RKO (cell line): ENCODE measurements around the gene ARHGDIA.
"Not testable (repeated sequence)": the region's sequence is repeated elsewhere in the genome, so short reads cannot be mapped to it uniquely, and the experiment has no call there.

Source experiments
- DNase-seq: peaks from one replicate; pipeline ENCODE4 v3.0.0-alpha.2; 2016; ENCODE audit warnings: low spot score

The ARHGDIA gene

DNA sequence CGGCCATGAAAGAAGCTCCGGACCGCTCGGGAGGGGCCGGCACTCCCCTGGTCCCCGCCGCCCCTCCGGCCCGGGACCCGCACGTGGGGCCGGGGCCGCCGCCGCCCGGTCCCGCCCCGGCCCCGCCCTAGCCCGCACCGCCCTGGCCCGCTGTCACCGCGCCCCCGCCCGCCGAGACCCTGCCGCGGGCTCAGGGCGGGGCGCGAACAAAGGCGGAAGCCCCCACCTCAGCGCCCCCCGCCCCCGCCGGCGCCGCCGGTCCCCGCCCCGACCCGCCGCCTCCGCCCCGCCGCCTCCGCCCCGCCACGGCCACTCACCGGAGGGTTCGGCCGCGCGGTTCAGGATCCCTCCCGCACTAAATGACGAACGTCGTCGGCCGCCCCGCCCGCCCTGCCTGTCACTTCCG lies at the start of gene ARHGDIA:
TSS of gene ARHGDIA (minus strand) at position 357 of the 406 bp plus-strand sequence. CDS start 1,407 bp downstream, outside the sequence.
- no peak for DNase-seq

DNA sequence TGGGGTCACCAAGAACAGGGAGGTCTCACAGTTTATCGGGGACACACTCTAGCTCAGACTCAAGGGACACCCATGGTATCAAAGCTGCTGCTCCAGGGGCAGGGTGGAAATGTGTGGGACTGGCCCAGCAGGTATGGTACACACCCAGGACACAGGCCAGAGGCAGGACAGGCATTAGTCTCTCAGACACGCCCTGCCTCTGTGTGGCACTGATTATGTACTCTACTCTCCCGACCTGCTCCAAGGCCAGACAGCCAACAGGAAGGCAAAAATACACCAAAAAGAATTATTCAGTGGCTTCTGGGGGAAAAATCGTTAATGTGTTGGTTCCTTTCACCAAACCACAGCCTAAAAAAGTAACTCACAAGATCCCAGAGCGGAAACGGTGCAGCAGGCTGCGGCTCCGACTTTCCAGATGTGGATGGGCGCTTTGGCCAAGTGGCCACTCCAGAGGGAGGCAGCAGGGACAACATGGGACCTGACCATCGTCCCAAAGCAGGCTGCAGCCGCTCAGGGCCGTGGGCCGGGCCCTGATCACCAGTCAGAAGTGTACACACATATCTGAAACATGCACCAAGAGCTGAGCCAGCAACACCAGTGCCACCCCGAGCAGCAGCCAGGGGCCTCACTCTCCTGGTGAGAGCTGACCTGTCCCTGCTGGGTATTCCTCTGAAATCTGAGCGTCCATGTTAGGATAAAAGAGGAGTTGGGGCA lies 47.9 kb upstream of the ARHGDIA start:
- no peak for DNase-seq

DNA sequence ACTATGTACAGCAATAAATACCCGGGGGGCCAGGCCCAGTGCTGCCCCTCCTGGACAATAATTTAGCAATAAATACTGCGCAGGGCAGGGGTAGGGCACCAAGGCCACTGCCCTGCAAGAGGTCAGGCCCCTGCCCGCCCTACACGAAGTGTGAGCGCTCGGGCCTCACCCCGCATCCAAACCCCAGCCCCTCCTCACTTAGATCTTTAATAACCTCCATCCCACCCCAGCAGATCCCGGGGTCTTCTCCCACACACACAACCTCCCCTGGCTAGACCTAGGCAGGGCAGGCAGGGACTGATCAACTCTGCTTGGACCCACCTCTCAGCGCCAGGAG lies 47.2 kb upstream of the ARHGDIA start:
- DNase-seq, result not testable (repeated sequence)

DNA sequence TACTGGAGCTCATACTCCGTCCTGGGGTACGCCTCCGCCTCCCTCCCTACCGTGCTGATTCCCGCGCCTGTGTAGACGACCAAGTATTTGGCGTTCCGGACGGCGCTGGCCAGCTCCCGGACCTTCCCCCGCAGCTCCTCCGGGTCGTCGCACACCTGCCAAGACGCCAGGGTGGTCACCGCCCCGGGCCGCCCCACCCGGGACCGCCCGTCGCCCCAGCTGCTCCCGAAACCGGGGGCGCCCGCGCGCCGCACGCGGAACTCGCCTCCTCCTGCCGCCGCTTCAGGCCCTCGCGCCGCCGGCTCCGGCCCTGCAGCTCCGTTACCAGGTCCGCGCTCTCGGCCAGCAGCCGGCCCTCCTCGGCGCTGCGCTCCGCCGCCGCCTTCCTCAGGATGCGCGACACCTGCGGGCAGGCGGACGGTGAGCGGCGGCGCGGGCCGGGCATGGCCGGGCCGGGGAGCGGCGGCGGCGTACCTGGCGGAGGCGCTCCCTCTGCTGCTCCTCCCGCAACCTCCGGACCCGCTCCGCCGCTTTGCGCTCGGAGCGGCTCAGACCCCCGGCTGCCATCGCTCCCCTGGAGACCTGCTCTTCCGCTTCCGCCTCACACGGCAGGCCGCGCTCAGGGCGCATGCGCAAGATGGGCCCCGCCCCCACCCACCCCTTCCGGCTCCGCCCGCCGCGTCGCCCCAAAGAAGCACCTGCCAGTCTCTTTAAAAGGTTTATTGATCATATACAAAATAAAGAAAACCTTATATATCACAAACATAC lies 46.6 kb upstream of the ARHGDIA start, which contains the start of gene SIRT7:
TSS of gene SIRT7 (minus strand) at position 612 of the 768 bp plus-strand sequence. CDS start at position 567, 45 bp downstream.
- peak; percentile 79 for DNase-seq

DNA sequence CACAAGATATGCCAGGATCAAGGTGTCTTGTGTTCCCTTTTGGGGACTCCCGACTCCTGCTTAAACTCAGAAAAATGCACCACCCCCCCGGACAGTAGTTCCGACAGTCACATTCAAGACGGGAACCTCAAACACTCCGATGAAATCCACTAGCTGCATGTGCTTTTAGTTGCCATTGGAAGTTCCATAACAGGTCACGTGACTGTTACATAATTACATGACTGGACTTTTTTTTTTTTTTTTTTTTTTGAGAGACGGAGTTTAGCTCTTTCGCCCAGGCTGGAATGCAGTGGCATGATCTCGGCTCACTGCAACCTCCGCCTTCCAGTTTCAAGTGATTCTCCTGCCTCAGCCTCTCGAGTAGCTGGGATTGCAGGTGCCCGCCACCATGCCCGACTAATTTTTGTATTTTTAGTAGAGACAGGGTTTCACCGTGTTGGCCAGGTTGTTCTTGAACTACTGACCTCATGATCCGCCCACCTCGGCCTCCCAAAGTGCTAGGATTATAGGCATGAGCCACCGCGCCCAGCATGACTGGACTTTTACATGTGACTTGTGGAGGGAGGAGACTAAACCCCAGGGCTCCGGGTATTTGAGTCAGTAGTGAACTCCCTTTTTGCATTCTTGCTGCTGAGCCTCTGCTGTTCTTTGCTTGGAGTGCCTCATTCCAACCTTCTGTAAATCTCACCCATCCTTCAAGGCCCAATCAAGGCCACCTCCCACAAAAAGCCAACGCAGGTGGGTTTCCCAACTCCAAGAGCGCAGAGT lies 45.3 kb upstream of the ARHGDIA start:
- peak; percentile 96 for DNase-seq

DNA sequence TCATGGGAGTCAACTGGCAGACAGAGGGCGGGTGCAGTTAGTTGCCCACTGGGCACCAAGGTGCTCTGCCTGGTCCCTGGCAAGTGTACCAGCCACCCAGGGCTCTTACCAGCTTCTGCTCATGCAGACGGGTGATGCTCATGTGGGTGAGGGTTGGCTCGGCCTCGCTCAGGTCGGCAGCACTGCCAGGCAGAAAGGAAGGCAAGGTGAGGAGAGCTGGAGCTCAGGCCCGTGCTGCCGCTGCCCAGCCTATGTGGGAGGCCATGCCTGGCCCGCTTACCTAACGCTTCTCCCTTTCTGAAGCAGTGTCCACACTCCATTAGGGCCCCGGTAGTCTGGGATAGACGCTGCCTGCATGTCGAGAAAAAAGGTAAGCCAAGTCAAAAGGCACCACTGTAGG lies 44.2 kb upstream of the ARHGDIA start:
- no peak for DNase-seq

DNA sequence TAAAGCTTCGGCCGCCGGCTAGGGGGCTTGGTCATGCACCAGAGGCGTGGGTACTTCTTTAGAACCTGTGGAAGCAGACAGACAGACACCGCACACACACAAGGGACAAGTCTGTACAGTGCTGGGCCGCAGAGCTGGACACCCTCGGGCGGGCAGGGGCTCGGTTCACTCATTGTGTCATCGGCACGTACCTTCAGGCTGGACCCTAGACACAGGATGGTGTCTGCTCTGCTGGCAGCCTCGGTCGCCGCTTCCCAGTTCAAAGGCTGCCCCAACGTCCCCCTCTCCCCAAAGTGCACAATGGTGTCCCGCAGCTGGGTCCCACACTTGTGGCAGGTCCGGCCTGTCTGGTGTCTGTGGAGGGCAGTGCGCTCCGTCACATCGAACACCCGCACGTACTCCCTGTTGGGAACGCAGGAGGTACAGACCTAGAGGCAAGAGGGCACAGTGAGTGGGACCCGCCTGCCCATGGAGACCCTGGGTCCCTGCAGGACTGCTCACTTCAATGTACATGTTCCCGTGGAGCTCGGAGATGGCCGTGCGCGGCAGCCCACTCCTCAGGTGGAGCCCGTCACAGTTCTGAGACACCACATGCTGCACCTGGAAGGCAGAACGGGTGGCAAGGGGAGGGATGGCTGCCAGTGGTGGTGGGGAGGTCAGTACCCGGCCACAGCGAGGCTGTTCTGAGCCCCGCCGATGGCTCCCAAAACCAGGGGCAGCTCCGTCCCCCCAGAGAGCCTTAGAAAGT lies 43.1 kb upstream of the ARHGDIA start:
- no peak for DNase-seq

DNA sequence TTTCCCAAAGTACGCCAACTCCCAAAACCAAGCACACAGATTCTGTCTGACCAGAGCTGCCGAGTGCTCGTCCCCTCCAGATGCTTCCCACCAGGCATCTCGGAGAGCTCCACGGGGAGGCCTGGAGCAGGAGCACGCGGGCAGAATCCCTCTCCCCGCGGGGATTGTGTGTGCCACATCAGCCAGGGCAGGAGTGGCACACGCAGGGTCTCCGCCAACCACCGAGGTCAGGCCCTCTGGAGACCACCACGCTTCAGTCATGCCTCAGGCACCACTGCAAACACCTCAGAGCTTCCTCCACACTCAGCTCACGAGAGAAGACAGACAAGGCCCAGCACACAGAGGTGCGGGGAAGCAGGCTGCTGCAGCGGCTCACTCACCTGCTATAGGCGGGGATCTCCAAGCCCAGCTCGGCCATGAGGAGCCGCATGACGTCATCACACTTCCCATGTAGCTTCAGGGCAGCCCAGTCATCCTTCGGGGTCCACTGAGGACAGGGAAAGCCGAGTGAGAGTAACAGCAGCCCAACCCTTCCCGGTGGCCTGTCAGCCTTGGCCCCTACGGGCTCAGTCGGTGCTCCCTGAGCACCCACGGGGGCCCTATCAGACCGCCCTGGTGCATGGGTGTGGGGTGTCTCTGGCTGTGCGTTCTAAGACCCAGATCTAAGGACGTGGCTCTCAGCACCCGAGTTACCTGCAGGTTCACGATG lies 42.4 kb upstream of the ARHGDIA start:
- DNase-seq, result no peak

DNA sequence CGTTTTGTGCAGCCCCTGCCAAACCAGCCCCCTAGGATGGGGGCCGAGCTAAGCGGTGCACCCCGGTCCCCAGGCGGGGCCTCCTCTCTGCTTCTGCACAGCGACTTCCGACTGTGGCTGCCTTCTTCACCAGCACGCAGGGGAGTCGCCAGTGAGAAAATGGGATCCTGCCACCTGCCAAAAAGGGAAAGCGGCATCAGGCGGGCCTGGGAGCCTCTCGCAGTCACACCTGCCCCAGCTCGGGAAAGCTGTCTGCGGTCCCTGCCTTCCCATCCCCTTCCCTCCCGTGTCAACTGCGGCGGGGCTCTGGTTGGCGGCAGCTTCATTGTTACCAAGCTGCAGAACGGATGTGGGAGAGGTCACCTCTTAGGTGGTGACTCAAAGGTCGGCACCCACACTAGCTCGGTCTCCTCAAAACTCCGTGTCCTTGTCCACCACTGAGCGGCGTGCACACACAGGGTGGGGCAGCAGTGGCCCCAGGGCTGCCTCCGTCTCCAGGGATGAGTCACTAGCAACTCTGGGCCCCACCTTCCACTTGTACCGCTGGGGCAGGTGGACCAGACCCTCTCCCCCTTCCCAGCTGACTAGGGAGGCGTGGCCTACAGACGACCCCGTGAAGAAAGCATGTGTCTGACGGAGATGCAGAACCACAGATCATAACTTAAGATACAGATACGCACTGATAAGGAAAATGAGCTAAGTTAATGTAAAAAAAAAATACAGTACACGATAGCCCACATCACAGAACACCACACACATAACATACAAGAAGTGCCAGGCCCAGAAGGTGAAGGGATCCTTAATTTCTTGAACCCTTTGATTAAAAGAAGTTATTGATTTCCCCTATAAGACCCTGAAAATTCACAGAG lies 41.5 kb upstream of the ARHGDIA start:
- no peak for DNase-seq

DNA sequence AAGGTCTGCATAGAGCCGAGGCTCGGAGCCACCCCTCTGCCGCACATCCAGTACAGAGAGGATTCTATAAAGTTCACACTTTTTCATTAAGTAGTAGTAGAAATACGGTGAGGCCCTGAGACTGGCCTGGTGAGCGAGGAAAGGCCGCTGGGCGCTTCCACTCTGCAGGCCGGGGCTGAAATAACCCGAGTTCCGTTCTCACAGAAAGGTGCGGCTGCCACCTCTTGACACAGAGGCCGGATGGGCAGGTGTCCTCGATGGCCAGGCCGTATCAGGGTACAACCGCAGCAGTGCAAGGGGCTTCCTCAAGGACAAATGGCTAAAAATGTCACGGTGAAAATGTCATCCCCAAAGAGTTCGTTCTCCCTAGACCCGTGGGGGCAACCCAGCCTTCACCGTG lies 40.8 kb upstream of the ARHGDIA start:
- no peak for DNase-seq

DNA sequence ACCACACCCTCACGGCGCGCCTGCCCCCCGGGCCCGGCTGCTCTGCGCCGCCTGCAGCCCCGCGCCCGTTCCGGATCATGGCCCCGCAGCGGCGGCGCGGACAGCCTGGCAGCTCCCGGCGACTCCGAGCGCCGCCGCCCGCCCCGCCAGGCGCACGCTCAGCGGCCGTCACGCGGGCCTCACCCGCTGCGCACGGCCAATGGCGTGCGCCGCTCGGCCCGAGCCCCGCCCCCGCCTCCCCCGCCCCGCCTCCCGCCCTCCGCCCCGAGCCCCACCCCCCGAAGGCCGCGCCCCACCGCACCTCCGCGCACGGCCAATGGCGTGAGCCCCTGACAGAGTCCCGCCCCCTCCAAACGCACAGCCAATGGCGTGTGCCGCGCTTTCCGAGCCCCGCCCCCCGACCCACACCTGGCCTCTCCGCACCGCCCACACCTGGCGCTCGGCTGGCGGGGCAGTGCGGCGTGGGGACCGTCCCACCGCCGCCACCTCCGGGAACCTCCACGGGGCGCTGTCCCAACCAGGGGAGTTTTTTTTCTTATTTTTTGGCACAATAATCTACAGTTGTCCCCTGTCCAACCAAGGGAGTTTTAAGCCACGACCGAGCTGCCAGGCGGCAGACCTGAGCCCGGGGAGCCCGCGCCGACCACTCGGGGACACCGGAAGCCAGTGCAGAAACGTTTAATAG lies 40.3 kb upstream of the ARHGDIA start, which contains the start of gene PCYT2:
TSS of gene PCYT2 (minus strand) at position 123 of the 685 bp plus-strand sequence. CDS start at position 79, 44 bp downstream.
- peak; percentile 83 for DNase-seq

DNA sequence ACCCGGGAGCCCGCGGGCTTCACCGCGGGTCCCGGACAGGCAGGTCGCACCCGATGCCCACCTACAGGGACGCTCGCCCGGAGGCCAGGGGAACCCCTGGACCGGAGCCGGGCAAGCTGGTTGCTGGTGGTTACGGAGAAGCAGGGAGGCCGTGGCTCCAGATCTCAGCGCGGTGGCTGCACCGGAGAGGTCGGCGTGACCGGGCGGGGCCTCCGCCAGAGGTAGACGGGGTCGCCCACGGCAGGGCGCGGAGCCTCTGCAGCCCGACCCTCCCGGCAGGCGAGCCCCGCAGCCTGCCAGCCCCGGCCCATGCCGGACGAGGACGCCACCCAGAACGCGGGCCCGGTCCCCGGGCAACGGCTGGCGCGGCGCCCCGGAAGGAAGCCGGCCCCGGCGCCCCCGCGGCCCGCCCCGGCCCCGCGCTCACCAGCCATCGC lies 39.7 kb upstream of the ARHGDIA start:
- no peak for DNase-seq

DNA sequence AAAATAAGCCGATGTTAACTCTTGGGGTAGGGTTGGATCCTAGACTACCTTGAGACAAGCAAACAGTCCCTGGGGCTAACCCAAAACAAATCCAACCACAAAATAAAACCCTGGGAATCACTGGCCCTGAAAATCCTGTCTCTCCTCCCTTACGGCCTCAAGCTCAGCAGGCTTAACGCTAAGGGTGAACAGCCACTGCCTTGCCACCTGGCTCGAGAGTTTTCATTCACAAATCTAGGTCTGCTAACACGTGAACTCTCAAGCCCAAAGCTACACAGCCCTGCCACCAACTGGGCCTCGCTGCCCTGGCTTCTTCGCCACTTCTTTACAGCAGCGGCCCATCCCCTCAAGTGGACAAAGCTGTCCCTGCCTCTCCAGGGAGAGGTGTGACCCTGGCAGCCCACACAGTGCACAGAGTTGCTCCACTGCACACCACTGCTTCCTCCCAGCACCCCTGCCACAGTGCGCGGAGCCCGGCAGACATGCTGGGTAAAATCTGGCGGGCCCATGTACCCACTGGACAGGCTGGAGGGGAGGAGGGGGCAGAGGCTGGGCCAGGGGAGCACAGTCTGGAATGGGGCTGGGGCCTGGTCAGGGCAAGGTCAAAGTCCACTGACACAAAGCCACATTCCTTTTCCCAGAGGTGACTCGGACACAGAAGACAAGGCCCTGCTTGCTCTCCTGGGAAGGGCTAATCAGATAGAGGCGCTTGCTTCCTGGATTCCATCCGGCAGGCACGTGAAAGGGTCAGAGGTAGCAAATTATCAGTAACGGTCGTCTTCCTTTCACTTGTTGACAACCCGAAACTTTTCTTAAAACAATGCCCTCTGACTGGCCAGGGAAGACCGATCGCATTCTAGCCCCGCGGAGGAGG lies 39.1 kb upstream of the ARHGDIA start:
- DNase-seq, result peak; percentile 63

DNA sequence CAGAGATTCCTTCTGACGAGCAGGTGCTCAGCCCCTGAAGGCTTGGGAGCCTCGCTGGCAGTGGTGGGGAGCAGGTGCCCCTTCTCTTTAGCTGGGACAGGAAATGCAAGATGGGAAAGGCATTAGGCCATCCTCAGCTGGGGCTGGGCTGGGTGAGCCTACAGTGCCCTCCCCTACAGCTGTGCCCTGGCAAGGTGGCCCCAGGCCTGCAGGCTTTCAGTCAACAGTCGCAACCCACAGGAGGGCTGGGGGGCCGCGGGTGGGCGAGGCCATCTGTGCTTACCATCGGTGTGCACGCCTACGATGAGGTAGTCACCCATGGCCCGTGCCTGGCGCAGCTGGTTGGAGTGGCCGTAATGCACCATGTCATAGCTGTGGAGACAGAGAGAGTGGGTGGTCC lies 38.1 kb upstream of the ARHGDIA start:
- DNase-seq, result no peak

DNA sequence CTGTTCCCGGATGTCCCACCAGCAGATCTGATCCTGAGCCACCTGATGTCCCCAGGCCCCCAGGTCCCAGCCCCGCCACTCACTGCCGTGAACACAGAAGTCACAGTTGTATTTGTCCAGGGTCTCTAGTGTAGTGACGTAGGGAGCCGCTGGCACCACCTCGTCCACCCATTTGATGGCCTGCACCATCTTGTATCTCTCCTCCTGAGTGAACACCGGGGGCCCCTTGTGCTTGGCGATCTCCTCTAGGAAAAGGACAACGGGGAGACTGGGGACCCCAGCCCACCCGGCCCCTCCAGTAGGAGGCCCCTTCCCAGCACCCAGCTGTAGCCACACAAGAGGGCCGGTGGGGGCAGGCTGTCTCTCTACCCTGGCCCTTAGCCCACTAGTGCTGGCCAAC lies 37.7 kb upstream of the ARHGDIA start:
- no peak for DNase-seq

DNA sequence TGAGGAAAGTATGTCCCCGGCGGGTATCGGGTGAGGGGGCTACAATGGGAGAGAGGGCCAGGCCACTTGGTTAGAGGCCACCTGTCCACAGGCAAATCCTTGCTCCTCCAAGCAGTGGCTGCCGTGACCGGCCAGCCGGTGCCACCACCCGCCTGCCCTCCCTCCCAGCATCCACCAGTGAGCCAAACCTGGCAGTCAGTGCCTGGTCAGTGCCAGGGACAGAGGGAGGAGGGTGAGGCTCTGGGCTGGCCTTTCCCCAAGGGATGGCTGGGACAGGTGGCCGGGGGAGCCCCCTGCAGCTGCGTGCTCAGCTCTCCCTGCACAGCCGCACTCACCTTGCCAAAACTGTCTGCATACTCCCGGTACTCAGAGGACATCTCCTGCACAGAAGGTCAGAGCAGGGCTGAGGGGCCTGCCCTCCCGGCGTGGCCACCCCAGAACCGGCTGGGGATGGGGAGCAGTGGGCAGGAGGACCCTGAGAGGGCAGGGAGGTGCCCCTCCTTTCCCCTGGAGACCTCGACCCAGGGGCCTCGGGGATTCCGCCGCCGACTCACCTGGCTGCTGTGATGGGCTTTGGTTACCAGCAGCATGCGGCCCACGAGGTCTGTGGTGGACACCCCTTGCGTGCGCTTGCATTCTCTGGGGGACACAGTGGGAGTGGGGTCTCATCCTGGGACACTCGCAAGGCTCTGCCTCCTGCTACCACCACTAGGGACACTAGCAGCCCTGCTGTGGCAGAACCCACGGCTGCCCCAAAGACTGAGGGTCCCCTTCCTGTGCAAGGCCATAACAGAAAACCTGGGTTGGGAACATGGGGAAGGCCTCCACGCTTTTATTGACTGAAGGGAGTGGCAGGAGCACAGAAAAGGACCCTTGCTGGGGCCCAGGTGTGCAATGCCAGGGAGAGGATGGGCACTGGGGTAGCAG lies 36.3 kb upstream of the ARHGDIA start:
- DNase-seq, result no peak

DNA sequence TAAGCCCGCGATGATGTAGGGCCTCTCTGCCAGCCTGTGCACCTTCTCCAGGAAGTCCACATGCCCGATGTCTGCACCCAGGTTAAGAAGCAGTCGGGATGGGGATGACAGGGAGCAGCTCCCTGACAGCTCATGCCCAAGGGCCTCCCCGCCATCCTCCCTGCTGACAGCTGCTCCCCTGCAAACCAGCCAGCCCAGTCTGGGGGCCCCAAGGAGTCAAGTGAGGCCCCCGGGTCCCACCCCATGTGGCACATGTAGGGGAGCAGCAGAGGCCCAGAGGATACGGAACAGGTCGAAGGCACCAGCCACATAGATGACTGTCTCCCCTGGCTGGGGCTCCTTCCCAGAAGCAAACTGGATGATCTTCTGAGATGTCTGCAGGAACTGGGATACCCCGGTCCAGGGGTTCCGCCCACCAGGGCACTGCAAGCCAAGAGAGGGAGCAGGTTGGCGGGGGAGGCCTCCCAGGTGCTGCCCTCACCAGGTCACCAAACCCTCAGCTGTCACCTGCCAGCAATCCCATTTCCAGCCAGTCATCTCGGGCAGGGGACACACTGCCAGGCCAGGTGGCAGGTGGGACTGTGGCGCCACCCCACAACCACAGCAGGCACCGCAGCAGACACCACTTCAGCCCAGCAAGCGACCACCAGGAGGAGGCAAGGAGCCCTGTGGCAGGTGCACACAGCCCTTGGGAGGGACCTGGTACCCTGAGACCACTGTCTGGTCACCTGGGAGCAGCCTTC lies 35.5 kb upstream of the ARHGDIA start:
- no peak for DNase-seq
